GM12878 (cell line): ENCODE measurements around the gene STXBP3. TPM values are rescaled to one million over a fixed set of nuclear protein-coding genes. Genes with fewer than 3 reads are reported as not detected.

Experiments
- ATAC-seq: fragments of 200-7000 bp; cut with Tn5 transposase; 3 replicates; pipeline ENCODE4 v1.9.1; 2020; ENCODE audit warnings: mild to moderate bottlenecking, moderate library complexity
- BruUV-seq: library from RNA; stranded (reverse); fragments of 400-500 nt; replicated peaks from 2 replicates; lab custom pipeline; 2021; lab: Mats Ljungman, UMichigan
- CTCF ChIA-PET: fragments of 300-600 bp; sonication (Branson Sonifier 250); formaldehyde crosslinking; extraction: SDS; loops from one replicate; lab custom pipeline; 2021; ENCODE audit warnings: inconsistent platforms; lab: Yijun Ruan, JAX
- POLR2A ChIA-PET: fragments of 350-600 bp; formaldehyde crosslinking; extraction: SDS; loops from one replicate; lab custom pipeline; 2021; ENCODE audit warnings: inconsistent platforms; lab: Charles Lee
- RAD21 ChIA-PET: fragments of 300-600 bp; sonication (Branson Sonifier 250); formaldehyde crosslinking; loops from one replicate; lab custom pipeline; 2023; ENCODE audit warnings: antibody characterized with exemption; ENCODE audit not compliant: unreplicated experiment; lab: Charles Lee
- SMC1A ChIA-PET: fragments of 300-600 bp; sonication (Branson Sonifier 250); formaldehyde crosslinking; loops from one replicate; lab custom pipeline; 2023; ENCODE audit not compliant: unreplicated experiment, uncharacterized antibody; lab: Charles Lee
- DNase-seq: peaks from one replicate; pipeline ENCODE4 v3.0.0-alpha.2; 2011; ENCODE audit warnings: low read depth, low spot score
- FAIRE-seq: peaks from 3 replicates; lab custom pipeline; 2011; peaks lifted over from hg19 to GRCh38; lab: Jason Lieb, UNC
- H2AFZ ChIP-seq: 2 replicates; pipeline ENCODE4 v1.6.0; 2011; ENCODE audit warnings: low read depth, low read length, control low read depth; ENCODE audit not compliant: control insufficient read depth
- H3K27ac ChIP-seq: 2 replicates; pipeline ENCODE4 v1.5.1; 2011; ENCODE audit warnings: control low read depth; ENCODE audit not compliant: control insufficient read depth, insufficient read depth
- H3K27me3 ChIP-seq, 2 experiments: replicated peaks in 1 of 2; 2 replicates each; pipeline versions ENCODE4 v1.6.0 to v1.6.1; 2011; ENCODE audit warnings: low read length in 1 of 2; ENCODE audit not compliant: control insufficient read depth in 2 of 2, insufficient read depth in 2 of 2
- H3K36me3 ChIP-seq, 2 experiments: 2 replicates each; pipeline ENCODE4 v1.5.1; 2011; ENCODE audit warnings: low read length in 1 of 2; ENCODE audit not compliant: control insufficient read depth in 2 of 2, insufficient read depth in 2 of 2
- H3K4me1 ChIP-seq: 2 replicates; pipeline ENCODE4 v1.6.1; 2011; ENCODE audit warnings: mild to moderate bottlenecking, low read length, moderate library complexity, mixed read lengths; ENCODE audit not compliant: control insufficient read depth, insufficient read depth
- H3K4me2 ChIP-seq: 2 replicates; pipeline ENCODE4 v1.6.0; 2011; ENCODE audit warnings: control low read depth; ENCODE audit not compliant: control insufficient read depth, insufficient read depth
- H3K4me3 ChIP-seq: fragments of 200-600 bp; sonication (generic); 2 replicates; pipeline ENCODE4 v1.5.1; 2016
- H3K79me2 ChIP-seq: 2 replicates; pipeline ENCODE4 v1.6.0; 2011; ENCODE audit warnings: low read length; ENCODE audit not compliant: control insufficient read depth, insufficient read depth
- H3K9ac ChIP-seq: 2 replicates; pipeline ENCODE4 v1.8.0; 2011; ENCODE audit warnings: low read length, control low read depth, mixed read lengths; ENCODE audit not compliant: control insufficient read depth, insufficient read depth
- H3K9me3 ChIP-seq: replicated peaks from 3 replicates; pipeline ENCODE4 v1.5.1; 2011; ENCODE audit warnings: mild to moderate bottlenecking, low read length; ENCODE audit not compliant: control insufficient read depth, insufficient read depth
- H4K20me1 ChIP-seq: 2 replicates; pipeline ENCODE4 v1.6.0; 2011; ENCODE audit not compliant: control insufficient read depth, insufficient read depth
- BCL11A ChIP-seq: IDR thresholded peaks from 2 replicates; pipeline ENCODE4 v1.6.1; 2011; ENCODE audit warnings: low read depth, low read length
- BCLAF1 ChIP-seq: fragments of 450-650 bp; IDR thresholded peaks from 2 replicates; pipeline ENCODE4 v1.6.1; 2017; ENCODE audit warnings: antibody characterized with exemption, mild to moderate bottlenecking, moderate library complexity
- CHD1 ChIP-seq: IDR thresholded peaks from 2 replicates; pipeline ENCODE4 v1.6.1; 2012; ENCODE audit warnings: low read depth, low read length, improper control_type of control experiment
- IKZF2 ChIP-seq, 2 experiments: fragments of 450-650 bp; IDR thresholded peaks; 2 replicates each; pipeline ENCODE4 v1.6.1; 2017; ENCODE audit warnings: mild to moderate bottlenecking in 2 of 2, moderate library complexity in 2 of 2
- JUND ChIP-seq: IDR thresholded peaks from 2 replicates; pipeline ENCODE4 v1.6.1; 2012; ENCODE audit warnings: low read depth, mild to moderate bottlenecking, low read length, improper control_type of control experiment, moderate library complexity
- KLF5 ChIP-seq: fragments of 450-650 bp; IDR thresholded peaks from 2 replicates; pipeline ENCODE4 v1.6.1; 2014; ENCODE audit warnings: mild to moderate bottlenecking; ENCODE audit not compliant: partially characterized antibody
- LARP7 ChIP-seq: fragments of 450-650 bp; IDR thresholded peaks from 2 replicates; pipeline ENCODE4 v1.6.1; 2017; ENCODE audit warnings: mild to moderate bottlenecking
- NKRF ChIP-seq: fragments of 450-650 bp; conservative IDR thresholded peaks from 2 replicates; pipeline ENCODE4 v1.6.1; 2017; ENCODE audit warnings: mild to moderate bottlenecking, moderate library complexity
- RAD21 ChIP-seq: IDR thresholded peaks from 2 replicates; pipeline ENCODE4 v1.6.1; 2011; ENCODE audit warnings: mild to moderate bottlenecking, low read depth, low read length, moderate library complexity; ENCODE audit not compliant: insufficient read depth
- RAD51 ChIP-seq: fragments of 450-650 bp; IDR thresholded peaks from 2 replicates; pipeline ENCODE4 v1.6.1; 2016; ENCODE audit warnings: moderate library complexity, mild to moderate bottlenecking, inconsistent platforms
- RCOR1 ChIP-seq: conservative IDR thresholded peaks from 2 replicates; pipeline ENCODE4 v1.6.1; 2012; ENCODE audit warnings: low read depth, low read length, improper control_type of control experiment
- SIX5 ChIP-seq: IDR thresholded peaks from 2 replicates; pipeline ENCODE4 v1.6.1; 2011; ENCODE audit warnings: mild to moderate bottlenecking, low read depth, low read length, moderate library complexity; ENCODE audit not compliant: severe bottlenecking
- SP1 ChIP-seq: IDR thresholded peaks from one replicate; pipeline ENCODE4 v1.6.1; 2011; ENCODE audit warnings: low read depth, low read length
- WRNIP1 ChIP-seq: IDR thresholded peaks from 2 replicates; pipeline ENCODE4 v1.6.1; 2011; ENCODE audit warnings: low read depth, low read length, improper control_type of control experiment, borderline replicate concordance
- ZNF622 ChIP-seq: fragments of 450-650 bp; IDR thresholded peaks from 2 replicates; pipeline ENCODE4 v1.6.1; 2017; ENCODE audit warnings: mild to moderate bottlenecking, inconsistent platforms
- WGBS: methylation state at CpG from one replicate; pipeline ENCODE4 v1.1.6; 2016; ENCODE audit warnings: low lambda C conversion rate; ENCODE audit not compliant: insufficient replicate concordance, insufficient coverage; ENCODE audit errors: missing lambda C conversion rate; 5-methylcytosine and 5-hydroxymethylcytosine counted together
- in situ Hi-C: fragments of 300-500 bp; cut with MboI; formaldehyde crosslinking; loops from 9 replicates; pipeline ENCODE4 v1.14.3; 2018; ENCODE audit warnings: mixed read lengths
- intact Hi-C: fragments of 100-400 bp; cut with micrococcal nuclease; formaldehyde crosslinking; loops from one replicate; pipeline ENCODE4 v1.14.2; 2022; ENCODE audit not compliant: unreplicated experiment
- polyA plus RNA-seq, 11 experiments: library from polyadenylated mRNA; depleted of rRNA in 4 of 11; unstranded in 6 of 11; stranded (reverse) in 5 of 11; fragments of >200 nt; fragmentation: Nextera tagmentation in 4 of 11; fragmentation: Illumina TruSeq in 1 of 11; extraction: Ambion mirVana in 4 of 11; extraction: Trizol in 1 of 11; gene quantifications; 1 replicate in 1 of 11; 2 replicates in 10 of 11; pipeline versions ENCODE4 v1.2.1 to v1.2.3, GENCODE V29; 2011 to 2016; ENCODE audit warnings: inconsistent platforms in 2 of 11, missing spikeins in 2 of 11, low read depth in 1 of 11
- total RNA-seq, 4 experiments: library from RNA; depleted of rRNA in 3 of 4; stranded (reverse); fragments of >200 nt in 3 of 4; fragmentation: Illumina TruSeq in 1 of 4; extraction: Trizol in 1 of 4; gene quantifications; 2 replicates each; pipeline versions ENCODE4 v1.2.1 to v1.2.3, GENCODE V29; 2013 to 2021
- TF ChIP-seq, protein P1 (sequence below): IDR thresholded peaks from 2 replicates; pipeline ENCODE4 v1.6.1; 2011; ENCODE audit warnings: low read depth, mild to moderate bottlenecking, low read length, moderate library complexity, borderline replicate concordance; ENCODE audit errors: extremely low read depth

Gene STXBP3
- total and polyA plus RNA-seq, 10 of the 15 experiments (the other 5 are each of a cell fraction or from before 2014, with no cell fraction given): 19.6 to 35.1 (median 27.3) TPM

DNA sequence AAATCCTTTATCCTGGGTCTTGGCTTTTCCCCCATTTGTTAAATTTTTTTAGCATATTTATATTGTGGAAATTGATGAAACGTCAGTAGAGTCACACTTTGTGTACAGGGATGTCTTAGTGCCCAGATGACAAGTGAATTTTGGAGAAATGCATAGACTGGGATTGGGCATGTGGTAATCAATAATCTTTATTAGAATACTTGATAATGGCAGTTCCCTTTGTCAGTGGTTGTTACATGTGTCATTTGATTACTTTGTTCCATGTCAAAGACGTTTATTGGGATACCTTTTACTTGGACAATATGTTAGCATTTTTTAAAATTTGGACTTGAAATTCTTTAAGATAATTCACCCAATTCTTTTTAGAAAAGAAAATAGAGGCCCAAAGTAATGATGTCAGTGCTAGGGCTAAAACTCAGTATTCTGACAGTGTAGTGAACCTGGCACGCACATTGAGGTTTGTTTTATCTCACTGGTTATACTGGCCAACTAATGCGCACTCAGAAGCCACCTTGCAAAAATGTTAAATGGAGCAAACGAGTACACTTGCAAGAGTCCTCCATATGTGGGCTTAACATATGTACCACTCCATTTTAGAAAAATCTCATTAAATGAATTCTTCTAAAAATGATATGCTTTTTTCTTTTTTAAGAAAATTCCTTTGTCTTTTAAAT is 45.2 kb upstream of the STXBP3 start:
- TF ChIP-seq WRNIP1: no peak
- TF ChIP-seq NKRF: no peak
- no peak for TF ChIP-seq BCLAF1
- no peak for TF ChIP-seq LARP7
- no peak for TF ChIP-seq IKZF2 (IDR thresholded peaks at IDR 0.05)
- no peak for TF ChIP-seq JUND
- no peak for TF ChIP-seq SP1
- no peak for TF ChIP-seq RAD51
- no peak for TF ChIP-seq RAD21
- TF ChIP-seq, protein P1, sequence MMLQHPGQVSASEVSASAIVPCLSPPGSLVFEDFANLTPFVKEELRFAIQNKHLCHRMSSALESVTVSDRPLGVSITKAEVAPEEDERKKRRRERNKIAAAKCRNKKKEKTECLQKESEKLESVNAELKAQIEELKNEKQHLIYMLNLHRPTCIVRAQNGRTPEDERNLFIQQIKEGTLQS: no peak
- TF ChIP-seq RCOR1: no peak
- TF ChIP-seq BCL11A: no peak
- no peak for TF ChIP-seq ZNF622
- TF ChIP-seq CHD1: no peak
- no peak for TF ChIP-seq SIX5
- TF ChIP-seq KLF5: no peak
- peaks cover 8% of the 10 kb centered on the region; the same call in 1 of the 2 replicates for H3K4me1 ChIP-seq
- no peak overlapping the region for H3K27ac ChIP-seq
- H3K27me3 ChIP-seq: no peaks in the 10 kb centered on the region
- intact Hi-C loops (no loop called here), in situ Hi-C loops (no loop called here)
- ChIA-PET CTCF (no interaction called here), RAD21 (no interaction called here), POLR2A (interaction anchor here (1.0 kb wide), 1 partner anchor 8 kb away, joined by 4 read pairs; the partner anchor contains the start of gene PRPF38B), SMC1A (interaction anchor here (1.5 kb wide), 1 partner anchor 14 kb away, joined by 3 read pairs; no protein-coding TSS in a partner anchor)
- no peak for FAIRE-seq
- H4K20me1 ChIP-seq: no peaks in the 10 kb centered on the region
- H3K9ac ChIP-seq: no peak overlapping the region
- no peak for DNase-seq
- H3K79me2 ChIP-seq: peaks cover 8% of the 10 kb centered on the region
- H3K4me3 ChIP-seq: no peak overlapping the region
- 90% methylated on average over 5 of the region's 5 CpGs for WGBS
- BruUV-seq: no TSS peak
- no peaks in the 10 kb centered on the region for H3K9me3 ChIP-seq
- no peak overlapping the region for H3K4me2 ChIP-seq
- peaks cover 8 to 37% of the 10 kb centered on the region in 2 experiments for H3K36me3 ChIP-seq
- no peak for ATAC-seq
- no peak overlapping the region for H2AFZ ChIP-seq
